Vagina (tissue), 2 donors: ENCODE data around the gene CACNA2D1.

ENCODE experiments used
- POLR2A ChIP-seq, 2 donors: fragments of 450-650 bp; IDR thresholded peaks; one replicate each; pipeline ENCODE4 v1.6.1; 2017; ENCODE audit warnings: antibody characterized with exemption in 2 of 2, mild to moderate bottlenecking in 2 of 2, moderate library complexity in 2 of 2
- TF ChIP-seq, protein P1 (sequence below), 3 experiments: fragments of 450-650 bp in 2 of 3; fragments of 200-600 bp in 1 of 3; sonication (generic) in 1 of 3; IDR thresholded peaks; one replicate each; pipeline ENCODE4 v1.5.1; 2017 to 2019; ENCODE audit warnings: antibody characterized with exemption in 3 of 3, mild to moderate bottlenecking in 2 of 3, moderate library complexity in 2 of 3

DNA sequence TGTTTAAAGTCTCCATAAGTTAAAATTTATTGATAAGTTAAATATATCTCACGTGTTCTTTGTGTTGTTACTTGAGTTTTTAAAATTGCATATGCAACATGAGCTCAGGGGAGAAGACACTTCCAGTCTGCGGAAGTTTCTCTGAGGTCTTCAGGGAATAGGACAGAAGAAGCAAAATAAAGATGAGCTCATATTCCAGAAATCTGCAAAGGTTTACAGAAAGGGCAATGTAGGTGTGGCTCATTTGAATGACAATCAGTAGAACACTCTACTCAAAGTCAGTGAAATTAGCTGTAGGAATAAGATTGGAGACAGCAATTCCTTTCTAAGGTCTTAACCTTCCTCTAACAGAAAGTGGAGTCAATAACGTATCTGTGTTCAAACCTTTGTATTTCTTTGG lies 53.7 kb downstream of the CACNA2D1 start:
- TF ChIP-seq, protein P1, sequence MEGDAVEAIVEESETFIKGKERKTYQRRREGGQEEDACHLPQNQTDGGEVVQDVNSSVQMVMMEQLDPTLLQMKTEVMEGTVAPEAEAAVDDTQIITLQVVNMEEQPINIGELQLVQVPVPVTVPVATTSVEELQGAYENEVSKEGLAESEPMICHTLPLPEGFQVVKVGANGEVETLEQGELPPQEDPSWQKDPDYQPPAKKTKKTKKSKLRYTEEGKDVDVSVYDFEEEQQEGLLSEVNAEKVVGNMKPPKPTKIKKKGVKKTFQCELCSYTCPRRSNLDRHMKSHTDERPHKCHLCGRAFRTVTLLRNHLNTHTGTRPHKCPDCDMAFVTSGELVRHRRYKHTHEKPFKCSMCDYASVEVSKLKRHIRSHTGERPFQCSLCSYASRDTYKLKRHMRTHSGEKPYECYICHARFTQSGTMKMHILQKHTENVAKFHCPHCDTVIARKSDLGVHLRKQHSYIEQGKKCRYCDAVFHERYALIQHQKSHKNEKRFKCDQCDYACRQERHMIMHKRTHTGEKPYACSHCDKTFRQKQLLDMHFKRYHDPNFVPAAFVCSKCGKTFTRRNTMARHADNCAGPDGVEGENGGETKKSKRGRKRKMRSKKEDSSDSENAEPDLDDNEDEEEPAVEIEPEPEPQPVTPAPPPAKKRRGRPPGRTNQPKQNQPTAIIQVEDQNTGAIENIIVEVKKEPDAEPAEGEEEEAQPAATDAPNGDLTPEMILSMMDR (IDR thresholded peaks at IDR 0.05): no peak
- no peak for TF ChIP-seq POLR2A (IDR thresholded peaks at IDR 0.05)
